Stimulated activated CD8-positive, alpha-beta memory T cell treated with anti-CD3 and anti-CD28 coated beads, Interleukin-12 subunit alpha, Interleukin-12 subunit beta, amount 100 ng/mL, for 24 hours (primary cell): Measurements from ENCODE around the gene NOX3.

Source experiments
- DNase-seq: peaks from one replicate; pipeline ENCODE4 v3.0.0-alpha.2; 2020; ENCODE audit errors: extremely low read depth

The NOX3 gene

GRCh38 chr6:155402656-155403304 lies 52.9 kb downstream of the NOX3 start:
- no peak for DNase-seq

GRCh38 chr6:155400654-155400965 lies 55.0 kb downstream of the NOX3 start:
- no peak for DNase-seq

GRCh38 chr6:155399745-155400653 lies 55.6 kb downstream of the NOX3 start:
- DNase-seq = no peak

- DNase-seq = no peak
Observed at GRCh38 chr6:155399062-155399744, 56.4 kb downstream of the NOX3 start.

GRCh38 chr6:155398701-155399061 lies 57.0 kb downstream of the NOX3 start:
- no peak for DNase-seq

GRCh38 chr6:155398221-155398620 lies 57.4 kb downstream of the NOX3 start:
- DNase-seq = no peak

GRCh38 chr6:155397172-155397705 lies 58.4 kb downstream of the NOX3 start:
- no peak for DNase-seq

GRCh38 chr6:155396605-155397004 lies 59.0 kb downstream of the NOX3 start:
- DNase-seq = no peak

GRCh38 chr6:155395339-155395738 lies 60.3 kb downstream of the NOX3 start:
- no peak for DNase-seq

GRCh38 chr6:155389130-155389529 lies 66.5 kb downstream of the NOX3 start:
- no peak for DNase-seq

GRCh38 chr6:155388591-155388990 lies 67.0 kb downstream of the NOX3 start:
- DNase-seq = no peak

- no peak for DNase-seq
Observed at GRCh38 chr6:155387481-155387880, 68.2 kb downstream of the NOX3 start.

- no peak for DNase-seq
Observed at GRCh38 chr6:155384321-155384952, 71.2 kb downstream of the NOX3 start.

GRCh38 chr6:155383913-155384312 lies 71.7 kb downstream of the NOX3 start:
- no peak for DNase-seq

GRCh38 chr6:155382338-155382685 lies 73.3 kb downstream of the NOX3 start:
- no peak for DNase-seq

GRCh38 chr6:155381673-155382337 lies 73.8 kb downstream of the NOX3 start:
- no peak for DNase-seq

GRCh38 chr6:155380666-155381332 lies 74.8 kb downstream of the NOX3 start:
- DNase-seq = no peak

- DNase-seq = no peak
Observed at GRCh38 chr6:155378724-155379123, 76.9 kb downstream of the NOX3 start.

GRCh38 chr6:155378276-155378675 lies 77.4 kb downstream of the NOX3 start:
- no peak for DNase-seq

- no peak for DNase-seq
Observed at GRCh38 chr6:155377061-155377460, 78.6 kb downstream of the NOX3 start.

- DNase-seq = no peak
Observed at GRCh38 chr6:155375801-155376200, 79.8 kb downstream of the NOX3 start.
